Stimulated activated naive CD4-positive, alpha-beta T cell treated with Interleukin-2 at 50 U/mL for 16 hours (primary cell): ENCODE results near the gene SPIB.
"Not testable (repeated sequence)": the region's sequence is repeated elsewhere in the genome, so short reads cannot be mapped to it uniquely, and the experiment has no call there.

Source experiments
- DNase-seq: peaks from one replicate; lab custom pipeline; 2025; lab: John Stamatoyannopoulos, UW

The SPIB gene

DNA sequence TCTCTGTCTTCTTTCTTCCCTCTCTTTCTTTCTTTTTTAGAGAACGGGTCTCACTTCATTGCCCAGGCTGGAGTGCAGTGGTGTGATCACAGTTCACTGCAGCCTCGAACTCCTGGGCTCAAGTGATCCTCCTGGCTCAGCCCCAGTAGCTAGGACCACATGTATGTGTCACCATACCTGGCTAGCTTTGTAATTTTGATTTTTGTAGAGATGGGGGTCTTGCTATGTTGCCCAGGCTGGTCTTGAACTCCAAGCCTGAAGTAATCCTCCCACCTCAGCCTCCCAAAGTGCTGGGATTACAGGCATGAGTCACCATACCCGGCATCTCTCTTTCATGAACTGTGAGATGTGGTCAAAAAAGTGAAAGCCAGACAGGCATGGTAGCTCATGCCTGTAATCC is 54.6 kb downstream of the SPIB start:
- not testable (repeated sequence) for DNase-seq

DNA sequence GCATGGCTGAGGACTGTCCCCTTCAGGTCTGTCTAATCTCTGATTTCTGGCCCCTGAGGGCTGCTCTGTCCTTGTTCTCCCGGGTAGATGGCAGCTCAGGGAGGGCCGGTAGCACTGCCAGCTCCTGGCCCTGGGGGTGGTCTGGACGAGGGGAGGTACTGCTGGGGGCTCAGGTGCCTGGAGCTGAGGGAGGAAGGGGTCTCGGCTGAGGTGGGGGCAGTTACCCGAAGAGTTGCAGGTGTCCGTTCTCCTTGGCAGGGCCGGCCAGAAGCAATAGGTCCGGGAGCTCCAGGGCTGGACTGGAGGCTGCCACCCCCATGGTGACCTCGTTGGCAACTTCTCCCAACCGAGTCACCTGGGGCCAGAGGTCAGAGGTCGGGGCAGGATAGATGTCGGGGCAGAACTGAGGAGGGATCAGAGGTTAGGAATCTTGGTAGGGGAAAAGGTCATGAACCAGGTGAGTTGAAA is 56.4 kb downstream of the SPIB start:
- DNase-seq = no peak

DNA sequence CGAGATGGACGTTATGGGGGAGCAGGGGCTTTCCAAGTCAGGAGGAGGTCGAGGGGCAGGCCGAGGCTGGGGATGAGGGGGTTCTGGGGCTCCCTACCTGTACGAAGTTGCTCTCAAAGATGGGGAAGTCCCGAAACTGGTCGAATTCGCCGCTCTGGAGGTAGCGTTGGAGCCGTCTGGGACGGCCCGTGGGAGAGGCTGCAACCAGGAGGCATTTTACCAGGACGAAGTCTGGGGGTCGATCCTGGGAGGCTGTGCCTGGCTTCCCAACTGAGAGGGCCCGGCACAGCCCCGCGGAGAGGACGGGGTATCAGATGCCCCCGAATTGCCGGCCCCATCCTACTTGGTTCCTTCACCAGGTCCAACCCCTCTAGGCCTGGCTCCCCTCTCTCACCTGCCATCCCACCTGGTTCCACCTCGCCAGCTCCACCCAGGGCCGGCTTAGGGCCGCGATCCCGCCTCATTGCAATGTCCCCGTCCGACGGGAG is 57.0 kb downstream of the SPIB start:
- no peak for DNase-seq

DNA sequence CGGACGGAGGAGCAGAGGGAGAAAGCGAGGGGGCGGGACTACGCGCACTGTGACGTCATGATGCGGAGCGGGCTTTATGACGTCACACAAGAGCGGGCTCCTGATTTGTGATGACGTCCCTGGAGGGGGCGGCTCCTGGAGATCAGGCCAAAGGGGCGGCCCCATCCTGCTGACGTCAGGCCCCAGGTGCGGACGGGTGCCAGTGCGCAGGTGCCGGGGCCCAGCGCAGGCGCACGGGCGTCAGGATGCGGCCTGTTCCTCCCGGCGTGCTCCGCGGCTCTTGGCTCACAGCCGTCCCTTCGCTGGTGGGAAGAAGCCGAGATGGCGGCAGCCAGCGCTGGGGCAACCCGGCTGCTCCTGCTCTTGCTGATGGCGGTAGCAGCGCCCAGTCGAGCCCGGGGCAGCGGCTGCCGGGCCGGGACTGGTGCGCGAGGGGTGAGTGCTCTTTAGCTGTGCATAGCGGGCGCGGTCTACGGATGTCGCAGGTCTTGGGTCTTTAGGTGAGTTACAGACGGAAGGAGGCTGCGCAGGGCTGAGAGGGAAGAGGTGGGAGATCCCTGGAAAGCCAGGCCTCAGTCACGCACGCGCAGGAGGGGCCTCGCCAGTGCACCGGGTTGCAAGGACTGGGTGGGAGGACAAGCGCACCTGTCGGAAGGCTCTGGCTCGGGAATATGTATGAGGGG is 57.6 kb downstream of the SPIB start, which contains the start of the genes EMC10 and GARIN5A:
EMC10 (plus strand) TSS at position 284 of the 683 bp plus-strand sequence; CDS start at position 322, 38 bp downstream.
GARIN5A (minus strand) TSS at position 625 of the 683 bp plus-strand sequence; CDS start at position 165, 460 bp downstream.
- DNase-seq = peak; percentile 90

DNA sequence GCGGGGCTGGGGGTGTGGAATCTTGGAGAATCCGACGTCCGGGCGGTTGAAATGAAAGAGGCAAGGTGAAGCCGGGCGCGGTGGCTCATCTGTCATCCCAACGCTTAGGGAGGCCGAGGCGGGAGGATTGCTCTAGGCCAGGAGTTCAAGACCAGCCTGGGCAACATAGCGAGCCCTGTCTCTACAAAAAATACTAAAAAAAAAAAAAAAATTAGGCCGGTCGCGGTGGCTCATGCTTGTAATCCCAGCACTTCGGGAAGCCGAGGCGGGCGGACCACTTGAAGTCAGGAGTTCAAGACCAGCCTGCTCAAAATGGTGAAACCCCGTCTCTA is 58.1 kb downstream of the SPIB start:
- DNase-seq = no peak

DNA sequence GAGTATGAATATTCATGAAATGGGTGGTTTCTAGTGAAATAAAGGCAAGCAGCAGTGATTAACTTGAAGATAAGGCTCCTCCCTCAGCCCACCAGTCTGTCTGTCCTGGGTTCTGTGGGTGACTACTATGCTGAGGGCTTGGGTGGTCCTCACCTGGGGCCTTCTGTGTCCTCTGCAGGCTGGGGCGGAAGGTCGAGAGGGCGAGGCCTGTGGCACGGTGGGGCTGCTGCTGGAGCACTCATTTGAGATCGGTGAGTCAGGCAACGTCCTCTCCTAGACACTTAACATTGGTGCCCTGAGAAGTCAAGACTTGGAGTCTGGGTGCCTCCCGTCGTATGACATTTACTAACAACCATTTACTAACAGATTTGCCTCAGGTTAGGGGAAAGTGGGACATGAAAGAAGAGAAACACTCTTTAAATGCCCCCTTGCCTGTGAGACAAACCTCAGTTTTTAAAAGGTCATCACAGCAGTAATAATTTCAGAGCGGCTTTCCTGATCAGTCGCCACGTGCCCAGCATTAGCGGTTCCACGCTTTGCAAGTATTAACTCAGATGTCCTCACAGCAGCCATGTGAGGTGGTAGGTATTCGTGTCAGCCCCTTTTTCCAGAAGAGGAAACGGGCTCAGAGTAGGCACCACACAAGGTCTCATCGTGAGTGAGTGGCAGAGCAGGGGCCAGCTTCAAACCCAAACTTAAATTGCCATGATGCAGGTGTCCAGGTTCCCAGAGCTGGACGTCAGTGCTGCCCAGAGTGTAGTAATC is 59.2 kb downstream of the SPIB start:
- DNase-seq = no peak

DNA sequence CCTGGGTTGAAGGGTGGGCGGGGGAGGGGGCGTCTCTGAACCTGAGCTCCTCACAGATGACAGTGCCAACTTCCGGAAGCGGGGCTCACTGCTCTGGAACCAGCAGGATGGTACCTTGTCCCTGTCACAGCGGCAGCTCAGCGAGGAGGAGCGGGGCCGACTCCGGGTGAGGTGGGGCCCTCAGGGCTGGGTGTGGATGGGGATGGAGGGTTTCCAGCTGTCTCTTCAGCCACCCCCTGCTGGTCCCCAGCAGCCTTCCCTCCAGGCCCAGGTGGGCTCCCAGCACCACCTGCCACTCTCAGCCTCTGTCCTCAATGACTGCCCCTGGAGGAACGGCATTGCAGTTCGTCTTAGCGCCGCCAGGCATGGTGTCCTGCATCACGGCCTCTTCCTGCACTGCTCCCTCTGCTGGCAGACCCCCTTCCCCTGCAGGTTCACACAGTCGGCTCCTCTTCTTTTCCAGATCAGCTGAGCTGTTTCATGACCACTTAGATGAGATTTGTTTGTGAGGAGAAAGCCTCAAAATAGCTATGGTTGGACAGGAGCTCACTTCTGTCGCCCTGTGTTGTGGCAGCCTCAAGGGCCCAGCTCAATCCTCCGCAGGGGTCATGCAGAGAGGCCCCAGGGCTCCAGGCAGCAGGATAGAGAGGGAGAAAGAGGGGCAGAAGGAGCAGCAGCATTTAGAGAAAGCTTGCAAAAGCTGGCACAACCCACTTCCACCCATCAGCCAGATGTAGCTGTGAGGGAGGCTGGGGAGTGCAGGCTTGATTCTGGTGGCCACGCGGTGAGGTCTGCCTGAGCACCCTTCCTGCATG is 60.4 kb downstream of the SPIB start:
- no peak for DNase-seq

DNA sequence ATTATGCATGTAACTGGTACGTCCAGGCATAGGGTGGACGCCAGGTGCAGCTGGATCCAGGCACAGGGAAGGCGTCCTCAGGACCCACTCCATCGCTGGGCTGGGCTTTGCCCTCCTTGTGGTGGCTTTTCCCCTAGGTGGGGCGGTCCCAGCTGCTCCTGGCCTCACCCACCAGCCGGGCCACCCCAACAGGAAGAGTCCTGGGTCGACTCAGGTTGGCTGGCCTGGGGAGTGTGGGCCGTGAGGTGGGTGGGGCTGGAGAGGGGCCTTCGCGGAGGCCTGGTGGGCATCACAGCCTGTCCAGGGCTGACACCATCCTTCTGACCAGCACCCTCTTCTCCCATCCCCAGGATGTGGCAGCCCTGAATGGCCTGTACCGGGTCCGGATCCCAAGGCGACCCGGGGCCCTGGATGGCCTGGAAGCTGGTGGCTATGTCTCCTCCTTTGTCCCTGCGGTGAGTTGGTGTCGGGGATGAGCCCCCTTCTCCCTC is 61.1 kb downstream of the SPIB start:
- DNase-seq = no peak

DNA sequence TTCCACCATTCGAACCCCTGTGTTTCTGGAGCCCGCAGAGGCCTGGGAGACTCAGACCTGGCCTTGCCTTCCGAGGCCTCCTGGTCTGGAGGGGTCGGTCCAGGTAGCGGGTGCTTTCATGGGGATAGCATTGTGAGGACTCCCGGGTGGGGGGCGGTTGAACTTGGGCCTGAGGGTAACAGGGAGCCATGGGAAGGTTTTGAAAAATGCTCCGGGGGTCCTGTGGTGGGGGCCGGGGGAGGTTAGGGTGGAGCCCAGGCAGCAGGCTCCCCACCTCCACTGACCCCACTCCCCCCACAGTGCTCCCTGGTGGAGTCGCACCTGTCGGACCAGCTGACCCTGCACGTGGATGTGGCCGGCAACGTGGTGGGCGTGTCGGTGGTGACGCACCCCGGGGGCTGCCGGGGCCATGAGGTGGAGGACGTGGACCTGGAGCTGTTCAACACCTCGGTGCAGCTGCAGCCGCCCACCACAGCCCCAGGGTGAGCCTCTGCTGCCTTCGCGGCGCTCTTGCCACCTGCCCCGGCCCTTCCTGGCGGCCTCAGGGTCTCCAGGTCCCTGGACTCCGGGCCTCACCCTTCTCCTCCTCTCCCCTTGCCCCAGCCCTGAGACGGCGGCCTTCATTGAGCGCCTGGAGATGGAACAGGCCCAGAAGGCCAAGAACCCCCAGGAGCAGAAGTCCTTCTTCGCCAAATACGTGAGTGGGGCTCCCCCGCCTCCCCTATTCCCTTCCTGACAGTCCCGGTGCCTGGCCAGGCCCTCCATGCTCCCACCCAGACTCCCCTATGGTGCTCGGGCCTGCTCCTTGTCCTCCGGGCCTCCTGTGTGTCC is 61.8 kb downstream of the SPIB start:
- no peak for DNase-seq
